ENCODE results near the gene GYS2. TPM values are rescaled to one million over a fixed set of nuclear protein-coding genes. Genes with fewer than 3 reads are reported as not detected.

Gene GYS2
- total RNA-seq, 1 donor from 2014 or later: 0.08 TPM

GRCh38 chr12:21527451-21528180 lies 77.0 kb downstream of the GYS2 start:
- H3K9me3 Mint-ChIP-seq (ENCODE audit: unreplicated experiment): no peaks in the 10 kb centered on the region
- H3K4me3 Mint-ChIP-seq (ENCODE audit: unreplicated experiment): peak overlapping the region; percentile 32
- no peak overlapping the region for H3K27ac Mint-ChIP-seq (ENCODE audit: unreplicated experiment)
- no peak for TF ChIP-seq CTCF (IDR thresholded peaks at IDR 0.05; ENCODE audit: unreplicated experiment)
- H3K36me3 Mint-ChIP-seq (ENCODE audit: low read depth, unreplicated experiment): no peaks in the 10 kb centered on the region
- peaks cover 1% of the 10 kb centered on the region for H3K27me3 Mint-ChIP-seq (ENCODE audit: unreplicated experiment)
- peak; percentile 65 for DNase-seq (ENCODE audit: low spot score)
- H3K4me1 Mint-ChIP-seq (ENCODE audit: unreplicated experiment): no peaks in the 10 kb centered on the region

GRCh38 chr12:21526721-21527345 lies 77.8 kb downstream of the GYS2 start:
- Mint-ChIP-seq H3K27ac (ENCODE audit: unreplicated experiment) (no peak overlapping the region), H3K9me3 (ENCODE audit: unreplicated experiment) (no peaks in the 10 kb centered on the region), H3K27me3 (ENCODE audit: unreplicated experiment) (peaks cover 1% of the 10 kb centered on the region), H3K4me1 (ENCODE audit: unreplicated experiment) (no peaks in the 10 kb centered on the region), H3K4me3 (ENCODE audit: unreplicated experiment) (peak overlapping the region; percentile 82), H3K36me3 (ENCODE audit: low read depth, unreplicated experiment) (no peaks in the 10 kb centered on the region)
- no peak for DNase-seq (ENCODE audit: low spot score)
- TF ChIP-seq CTCF (IDR thresholded peaks at IDR 0.05; ENCODE audit: unreplicated experiment): no peak

- DNase-seq (ENCODE audit: low spot score): no peak
- TF ChIP-seq CTCF (IDR thresholded peaks at IDR 0.05; ENCODE audit: unreplicated experiment): no peak
- peaks cover 1% of the 10 kb centered on the region for H3K27me3 Mint-ChIP-seq (ENCODE audit: unreplicated experiment)
- peak within 1 kb of the TSS; percentile 82 for H3K4me3 Mint-ChIP-seq (ENCODE audit: unreplicated experiment)
- no peaks in the 10 kb centered on the region for H3K4me1 Mint-ChIP-seq (ENCODE audit: unreplicated experiment)
- H3K9me3 Mint-ChIP-seq (ENCODE audit: unreplicated experiment): no peaks in the 10 kb centered on the region
- no peaks in the 10 kb centered on the region for H3K36me3 Mint-ChIP-seq (ENCODE audit: low read depth, unreplicated experiment)
- no peak within 1 kb of the TSS for H3K27ac Mint-ChIP-seq (ENCODE audit: unreplicated experiment)
These were observed 78.6 kb downstream of the GYS2 start, which contains the start of gene SPX for GRCh38 chr12:21526053-21526452. Gene SPX (plus strand): TSS chr12:21526296. CDS start chr12:21526473, 177 bp downstream.

GRCh38 chr12:21523148-21523547 lies 81.5 kb downstream of the GYS2 start:
- Mint-ChIP-seq H3K27ac (ENCODE audit: unreplicated experiment) (no peak overlapping the region), H3K27me3 (ENCODE audit: unreplicated experiment) (peaks cover 1% of the 10 kb centered on the region), H3K36me3 (ENCODE audit: low read depth, unreplicated experiment) (no peaks in the 10 kb centered on the region), H3K4me3 (ENCODE audit: unreplicated experiment) (no peak overlapping the region), H3K4me1 (ENCODE audit: unreplicated experiment) (no peaks in the 10 kb centered on the region), H3K9me3 (ENCODE audit: unreplicated experiment) (no peaks in the 10 kb centered on the region)
- TF ChIP-seq CTCF (IDR thresholded peaks at IDR 0.05; ENCODE audit: unreplicated experiment): no peak
- DNase-seq (ENCODE audit: low spot score): no peak

DNA sequence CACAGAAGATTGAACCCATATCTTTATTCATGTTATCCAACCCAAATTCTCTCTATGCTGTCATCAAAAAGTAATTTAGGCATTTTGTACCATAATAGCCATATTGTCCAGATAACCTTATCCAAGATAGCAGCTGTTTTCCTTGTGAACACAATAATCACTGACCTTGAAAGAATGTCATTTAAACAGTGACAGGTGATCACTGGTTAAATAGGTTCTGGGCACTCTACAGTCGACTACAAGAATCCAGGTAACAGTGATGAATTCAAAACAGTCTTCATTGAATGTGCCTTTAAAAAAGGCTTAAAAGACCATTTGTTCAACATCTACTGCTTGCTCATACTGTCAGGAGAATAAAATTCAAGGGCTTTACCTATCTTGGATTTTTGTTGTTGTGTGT lies 83.1 kb downstream of the GYS2 start:
- H3K27me3 Mint-ChIP-seq (ENCODE audit: unreplicated experiment): peaks cover 1% of the 10 kb centered on the region
- no peaks in the 10 kb centered on the region for H3K9me3 Mint-ChIP-seq (ENCODE audit: unreplicated experiment)
- no peaks in the 10 kb centered on the region for H3K4me1 Mint-ChIP-seq (ENCODE audit: unreplicated experiment)
- H3K4me3 Mint-ChIP-seq (ENCODE audit: unreplicated experiment): no peak overlapping the region
- DNase-seq (ENCODE audit: low spot score): no peak
- TF ChIP-seq CTCF (IDR thresholded peaks at IDR 0.05; ENCODE audit: unreplicated experiment): no peak
- no peaks in the 10 kb centered on the region for H3K36me3 Mint-ChIP-seq (ENCODE audit: low read depth, unreplicated experiment)
- H3K27ac Mint-ChIP-seq (ENCODE audit: unreplicated experiment): no peak overlapping the region
